Breast epithelium (tissue), 4 donors: ENCODE data around the gene TMEM179. TPM values are rescaled to one million over a fixed set of nuclear protein-coding genes. Genes with fewer than 3 reads are reported as not detected.

Experiments used
- DNase-seq, 2 donors: peaks; one replicate each; pipeline ENCODE4 v3.0.0-alpha.2; 2019; ENCODE audit warnings: low spot score in 2 of 2
- H3K27ac ChIP-seq, 2 donors: fragments of 200-600 bp; sonication (generic) in 1 of 2; one replicate each; pipeline ENCODE4 v1.5.1; 2016 to 2019; ENCODE audit warnings: mild to moderate bottlenecking in 1 of 2
- H3K27me3 ChIP-seq, 2 donors: fragments of 200-600 bp; sonication (generic) in 1 of 2; one replicate each; pipeline versions ENCODE4 v1.5.1 to v1.6.0; 2017 to 2019; ENCODE audit warnings: control low read depth in 1 of 2, mild to moderate bottlenecking in 1 of 2
- H3K36me3 ChIP-seq: fragments of 200-600 bp; one replicate; pipeline ENCODE4 v1.5.1; 2019
- H3K4me1 ChIP-seq, 2 donors: fragments of 200-600 bp; sonication (generic); one replicate each; pipeline ENCODE4 v1.5.1; 2016 to 2019; ENCODE audit warnings: control low read depth in 1 of 2
- H3K4me3 ChIP-seq, 3 donors: fragments of 200-600 bp; sonication (generic); 1 replicate in 2 of 3; 2 replicates in 1 of 3; pipeline ENCODE4 v1.5.1; 2016 to 2019; ENCODE audit warnings: mild to moderate bottlenecking in 3 of 3, moderate library complexity in 2 of 3
- H3K9me3 ChIP-seq, 2 donors: fragments of 200-600 bp; sonication (generic) in 1 of 2; one replicate each; pipeline ENCODE4 v1.5.1; 2016 to 2019; ENCODE audit warnings: control low read depth in 1 of 2
- CTCF ChIP-seq, 3 donors: fragments of 450-650 bp; IDR thresholded peaks; one replicate each; pipeline ENCODE4 v1.5.1; 2016 to 2017; ENCODE audit warnings: antibody characterized with exemption in 3 of 3, mild to moderate bottlenecking in 3 of 3, moderate library complexity in 3 of 3
- POLR2A ChIP-seq: fragments of 450-650 bp; IDR thresholded peaks from one replicate; pipeline ENCODE4 v1.6.1; 2016; ENCODE audit warnings: antibody characterized with exemption, mild to moderate bottlenecking, moderate library complexity
- POLR2AphosphoS5 ChIP-seq, 3 donors: sonication (generic); formaldehyde crosslinking; IDR thresholded peaks; one replicate each; pipeline ENCODE4 v1.6.1; 2017; ENCODE audit warnings: antibody characterized with exemption in 3 of 3
- intact Hi-C: fragments of 100-400 bp; cut with DNase I; formaldehyde crosslinking; loops from one replicate; pipeline ENCODE4 v1.15.1; 2023; ENCODE audit warnings: low total_unique reads
- total RNA-seq, 3 donors: library from RNA; depleted of rRNA; stranded (reverse); fragments of >200 nt; gene quantifications; one replicate each; pipeline ENCODE4 v1.1.0, GENCODE V29; 2016

The TMEM179 gene
- total RNA-seq, 3 donors from 2014 or later = not detected

DNA sequence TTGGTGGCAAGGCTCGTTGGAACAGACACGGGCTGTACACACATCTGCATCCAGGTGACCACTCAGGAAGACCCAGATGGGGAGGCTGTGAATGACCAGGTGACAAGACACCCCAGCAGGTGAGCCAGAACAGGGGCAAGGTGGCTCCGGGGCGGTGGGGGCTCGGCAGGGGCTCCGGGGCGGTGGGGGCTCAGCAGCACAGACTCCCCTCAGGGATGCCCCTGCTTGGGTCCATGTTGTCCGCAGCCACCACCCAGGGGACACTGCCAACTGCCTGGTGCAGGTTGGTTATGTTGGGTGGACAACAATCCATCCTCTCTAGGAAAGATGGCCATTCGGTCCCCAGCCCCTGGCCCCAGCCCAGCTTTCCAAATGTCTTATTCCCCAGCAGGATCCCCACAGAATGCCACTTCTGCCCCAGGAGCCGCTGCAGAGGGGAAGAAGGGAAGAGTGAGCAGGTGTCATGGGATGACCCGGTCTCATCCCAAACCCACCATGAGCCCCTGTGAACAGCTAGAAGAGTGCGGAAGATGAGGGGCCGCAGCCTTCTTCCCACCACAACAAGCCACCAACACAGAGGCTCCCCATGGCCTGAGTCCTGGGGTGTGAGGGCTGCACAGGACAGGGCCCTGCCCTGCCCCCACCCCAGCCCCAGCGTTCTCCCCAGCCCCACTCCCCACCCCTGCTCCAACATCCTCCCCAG, 56.4 kb downstream of the TMEM179 start:
- Histone ChIP-seq H3K4me3 (no peak overlapping the region), H3K4me1 (no peaks in the 10 kb centered on the region), H3K27me3 (peaks cover 0 to 84% of the 10 kb centered on the region in 2 donors), H3K9me3 (peaks cover 0 to 5% of the 10 kb centered on the region in 2 donors), H3K36me3 (no peaks in the 10 kb centered on the region), H3K27ac (no peak overlapping the region)
- intact Hi-C loops = no loop called here
- peak in 1 of 2 donors; percentile 43 for DNase-seq
- TF ChIP-seq CTCF (IDR thresholded peaks at IDR 0.05) (no peak), POLR2AphosphoS5 (IDR thresholded peaks at IDR 0.05) (no peak)

GRCh38 chr14:104547310-104547997, 57.1 kb downstream of the TMEM179 start:
- Histone ChIP-seq H3K27me3 (peaks cover 0 to 79% of the 10 kb centered on the region in 2 donors), H3K27ac (no peak overlapping the region), H3K4me3 (no peak overlapping the region), H3K9me3 (peaks cover 0 to 5% of the 10 kb centered on the region in 2 donors), H3K4me1 (no peaks in the 10 kb centered on the region), H3K36me3 (no peaks in the 10 kb centered on the region)
- no peak for TF ChIP-seq CTCF (IDR thresholded peaks at IDR 0.05)
- TF ChIP-seq POLR2A = no peak
- TF ChIP-seq POLR2AphosphoS5 (IDR thresholded peaks at IDR 0.05) = no peak
- intact Hi-C loops = no loop called here
- DNase-seq = peak in 1 of 2 donors; percentile 41

DNA sequence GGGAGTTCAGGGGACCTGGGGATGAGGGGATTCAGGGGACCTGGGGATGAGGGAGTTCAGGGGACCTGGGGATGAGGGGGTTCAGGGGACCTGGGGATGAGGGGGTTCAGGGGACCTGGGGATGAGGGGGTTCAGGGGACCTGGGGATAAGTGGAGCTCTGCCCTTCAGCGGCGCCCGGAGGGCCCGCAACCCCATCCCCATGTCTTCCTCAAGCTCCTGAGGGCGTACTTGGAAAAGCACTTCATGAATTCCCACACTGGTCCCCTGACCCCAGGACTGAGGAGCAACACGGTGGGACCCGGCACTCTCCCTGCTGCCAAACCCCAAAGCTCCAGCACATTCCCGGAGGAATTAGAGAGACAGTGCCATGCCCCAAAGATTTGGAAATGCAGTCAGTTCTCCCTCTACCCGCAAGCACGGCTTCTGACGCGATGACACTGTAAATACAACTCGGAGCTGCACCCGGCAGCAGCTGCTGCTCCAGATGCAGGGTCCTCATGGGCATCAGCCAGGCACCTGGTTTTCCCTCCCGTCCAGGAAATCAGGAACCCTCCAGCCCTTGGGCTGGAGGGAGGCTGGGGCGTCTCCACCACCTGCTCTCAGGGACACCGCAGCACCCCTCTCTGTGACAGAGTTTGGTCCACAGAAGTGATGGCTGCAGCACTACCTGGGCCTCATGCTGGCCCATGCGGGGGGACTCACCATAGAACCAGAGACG, 57.8 kb downstream of the TMEM179 start:
- H3K4me1 ChIP-seq = no peaks in the 10 kb centered on the region
- no peak for DNase-seq
- intact Hi-C loops = no loop called here
- H3K27me3 ChIP-seq = peaks cover 0 to 80% of the 10 kb centered on the region in 2 donors
- H3K9me3 ChIP-seq = peaks cover 0 to 5% of the 10 kb centered on the region in 2 donors
- no peak overlapping the region for H3K4me3 ChIP-seq
- no peaks in the 10 kb centered on the region for H3K36me3 ChIP-seq
- TF ChIP-seq POLR2AphosphoS5 (IDR thresholded peaks at IDR 0.05) (no peak), CTCF (IDR thresholded peaks at IDR 0.05) (no peak), POLR2A (no peak)
- H3K27ac ChIP-seq = no peak overlapping the region

GRCh38 chr14:104545942-104546501, 58.5 kb downstream of the TMEM179 start:
- TF ChIP-seq POLR2A (no peak), POLR2AphosphoS5 (IDR thresholded peaks at IDR 0.05) (no peak), CTCF (IDR thresholded peaks at IDR 0.05) (no peak)
- intact Hi-C loops = no loop called here
- Histone ChIP-seq H3K4me3 (peak overlapping the region in 1 of 3 donors; percentile 10), H3K4me1 (no peaks in the 10 kb centered on the region), H3K9me3 (peaks cover 0 to 5% of the 10 kb centered on the region in 2 donors), H3K27me3 (peaks cover 0 to 76% of the 10 kb centered on the region in 2 donors), H3K36me3 (no peaks in the 10 kb centered on the region), H3K27ac (no peak overlapping the region)
- DNase-seq = peak in 1 of 2 donors; percentile 25
